Measurements from ENCODE around the gene LSM7. TPM values are rescaled to one million over a fixed set of nuclear protein-coding genes. Genes with fewer than 3 reads are reported as not detected.

LSM7 gene
- total RNA-seq, 1 experiment from 2014 or later, result 97.3 TPM

DNA sequence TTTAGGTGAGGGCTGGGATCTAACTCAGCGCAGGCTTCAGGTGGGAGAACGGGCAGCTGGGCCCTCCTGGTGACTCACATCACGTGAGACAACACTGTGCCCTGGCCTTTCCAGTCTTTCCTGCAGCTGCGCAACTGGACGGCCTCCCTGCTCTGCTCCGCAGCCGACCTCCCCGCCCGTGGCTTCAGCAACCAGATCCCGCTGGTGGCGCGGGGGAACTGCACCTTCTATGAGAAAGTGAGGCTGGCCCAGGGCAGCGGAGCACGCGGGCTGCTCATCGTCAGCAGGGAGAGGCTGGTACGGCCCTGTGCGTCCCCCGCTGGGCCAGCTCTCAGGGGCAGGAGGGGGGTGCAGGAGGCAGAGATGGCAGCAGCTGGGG lies 8.9 kb upstream of the LSM7 start:
- in situ Hi-C loops (cut with HindIII; ENCODE audit: low pct_unique_long_range_greater_than_20kb, low sequenced_read_pairs), result no loop called here
- CTCF ChIA-PET, result no interaction called here
- POLR2A ChIA-PET, result no interaction called here

DNA sequence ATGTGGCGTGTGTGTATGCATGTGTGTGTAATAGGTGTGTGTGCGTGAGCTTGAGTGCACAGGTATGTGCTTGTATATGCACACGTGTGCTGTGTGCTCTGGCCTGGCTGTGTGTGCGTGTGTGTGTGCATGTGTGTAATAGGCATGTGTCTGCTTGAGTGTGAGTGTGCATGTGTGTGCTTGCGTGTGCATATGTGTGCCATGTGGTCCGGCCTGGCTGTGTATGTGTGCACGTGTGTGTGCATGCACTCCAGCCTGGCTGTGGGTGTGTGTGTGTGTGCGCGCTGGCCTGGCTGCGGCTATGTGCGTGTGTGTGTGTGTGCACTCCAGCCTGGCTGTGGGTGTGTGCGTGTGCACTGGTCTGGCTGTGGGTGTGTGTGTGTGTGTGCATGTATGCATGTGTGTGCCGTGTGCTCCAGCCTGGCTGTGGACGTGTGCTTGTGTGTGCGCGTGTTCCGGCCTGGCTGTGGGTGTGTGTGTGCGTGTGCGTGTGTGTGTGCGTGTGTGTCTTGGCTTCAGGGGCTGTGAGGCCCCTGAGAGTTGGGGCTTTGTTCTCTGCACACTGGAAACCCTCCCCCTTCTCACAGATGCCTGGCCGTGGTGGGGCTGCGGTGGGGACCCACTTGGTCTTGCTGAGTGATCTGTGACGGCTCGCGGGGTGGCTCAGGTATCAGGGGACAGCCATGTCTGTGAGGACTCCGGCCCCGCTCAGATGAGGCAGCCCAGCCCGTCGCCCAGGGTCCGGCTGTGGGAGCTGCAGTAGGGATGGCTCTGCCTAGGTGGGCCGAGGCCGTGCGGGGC lies 8.3 kb upstream of the LSM7 start:
- Histone ChIP-seq H3K36me3 (ENCODE audit: control insufficient read depth, insufficient read depth, low read length) (no peaks in the 10 kb centered on the region), H3K4me1 (ENCODE audit: control insufficient read depth, insufficient read depth, low read length) (no peaks in the 10 kb centered on the region), H3K27ac (ENCODE audit: low read length) (no peak overlapping the region), H3K27me3 (ENCODE audit: control insufficient read depth, insufficient read depth, low read length) (no peaks in the 10 kb centered on the region), H3K9me3 (ENCODE audit: control insufficient read depth, insufficient read depth, low read depth, low read length) (no peaks in the 10 kb centered on the region), H3K4me3 (ENCODE audit: low read depth in 2 of 2, low read length in 2 of 2) (no peak overlapping the region)
- ChIA-PET POLR2A (no interaction called here), CTCF (no interaction called here)
- ATAC-seq (no peak), DNase-seq (ENCODE audit: low read depth, low spot score) (no peak)
- TF ChIP-seq SIN3A (IDR thresholded peaks at IDR 0.05; ENCODE audit: borderline replicate concordance, insufficient read depth, low read depth, low read length) (no peak), TCF7L2 (IDR thresholded peaks at IDR 0.05; ENCODE audit: low read depth, low read length) (no peak), REST (IDR thresholded peaks at IDR 0.05; ENCODE audit: insufficient read depth in 1 of 2, low read depth in 2 of 2, low read length in 1 of 2) (no peak), POLR2AphosphoS5 (IDR thresholded peaks at IDR 0.05; ENCODE audit: low read depth, low read length) (no peak), CTCF (IDR thresholded peaks at IDR 0.05) (no peak)
- intact Hi-C loops (cut with micrococcal nuclease; ENCODE audit: unreplicated experiment) (no loop called here), in situ Hi-C loops (cut with HindIII; ENCODE audit: low pct_unique_long_range_greater_than_20kb, low sequenced_read_pairs) (no loop called here)
- no TSS peak for BruUV-seq (replicated peaks)

More for the DNA sequence above, 8.9 kb upstream of the LSM7 start:
- TF ChIP-seq TCF7L2 (IDR thresholded peaks at IDR 0.05; ENCODE audit: low read depth, low read length), result no peak
- TF ChIP-seq CTCF (IDR thresholded peaks at IDR 0.05), result no peak
- TF ChIP-seq REST (IDR thresholded peaks at IDR 0.05; ENCODE audit: insufficient read depth in 1 of 2, low read depth in 2 of 2, low read length in 1 of 2), result no peak
- TF ChIP-seq SIN3A (IDR thresholded peaks at IDR 0.05; ENCODE audit: borderline replicate concordance, insufficient read depth, low read depth, low read length), result no peak
- TF ChIP-seq POLR2AphosphoS5 (IDR thresholded peaks at IDR 0.05; ENCODE audit: low read depth, low read length), result no peak
- Histone ChIP-seq H3K4me1 (ENCODE audit: control insufficient read depth, insufficient read depth, low read length) (no peaks in the 10 kb centered on the region), H3K27ac (ENCODE audit: low read length) (no peak overlapping the region), H3K4me3 (ENCODE audit: low read depth in 2 of 2, low read length in 2 of 2) (no peak overlapping the region), H3K27me3 (ENCODE audit: control insufficient read depth, insufficient read depth, low read length) (no peaks in the 10 kb centered on the region), H3K9me3 (ENCODE audit: control insufficient read depth, insufficient read depth, low read depth, low read length) (no peaks in the 10 kb centered on the region), H3K36me3 (ENCODE audit: control insufficient read depth, insufficient read depth, low read length) (no peaks in the 10 kb centered on the region)
- DNase-seq (ENCODE audit: low read depth, low spot score) (no peak), ATAC-seq (no peak)
- no TSS peak for BruUV-seq (replicated peaks)
- intact Hi-C loops (cut with micrococcal nuclease; ENCODE audit: unreplicated experiment), result no loop called here

Data from Panc1 (cell line).